DND-41 (cell line): Measurements from ENCODE around the gene PRR7.

Experiments
- ATAC-seq: fragments of 200-7000 bp; cut with Tn5 transposase; 3 replicates; pipeline ENCODE4 v1.9.1; 2021; ENCODE audit warnings: low read depth; ENCODE audit not compliant: insufficient read depth
- DNase-seq: peaks from one replicate; pipeline ENCODE4 v3.0.0-alpha.2; 2020
- H2AFZ ChIP-seq: 2 replicates; pipeline ENCODE4 v1.6.0; 2012; ENCODE audit warnings: low read depth, low read length
- H3K27ac ChIP-seq: 2 replicates; pipeline ENCODE4 v1.5.1; 2012; ENCODE audit warnings: low read length, inconsistent platforms
- H3K27me3 ChIP-seq: fragments of 200-600 bp; sonication (generic); 2 replicates; pipeline ENCODE4 v1.6.0; 2012; ENCODE audit warnings: low read length, mild to moderate bottlenecking, inconsistent platforms; ENCODE audit not compliant: insufficient read depth, poor library complexity
- H3K36me3 ChIP-seq: 2 replicates; pipeline ENCODE4 v1.5.1; 2012; ENCODE audit warnings: low read length, inconsistent platforms; ENCODE audit not compliant: insufficient read depth
- H3K4me1 ChIP-seq: 2 replicates; pipeline ENCODE4 v1.5.1; 2012; ENCODE audit warnings: mild to moderate bottlenecking, low read length; ENCODE audit not compliant: insufficient read depth
- H3K4me2 ChIP-seq: 2 replicates; pipeline ENCODE4 v1.6.0; 2012; ENCODE audit warnings: mild to moderate bottlenecking, moderate library complexity, low read length, inconsistent platforms; ENCODE audit not compliant: insufficient read depth
- H3K4me3 ChIP-seq, 2 experiments: fragments of 200-600 bp in 1 of 2; shearing (Covaris generic) in 1 of 2; 2 replicates each; pipeline ENCODE4 v1.5.1; 2012 to 2016; ENCODE audit warnings: inconsistent platforms in 2 of 2, low read length in 2 of 2, mild to moderate bottlenecking in 2 of 2, low read depth in 1 of 2, moderate library complexity in 1 of 2
- H3K79me2 ChIP-seq: 2 replicates; pipeline ENCODE4 v1.6.0; 2012; ENCODE audit warnings: low read length, inconsistent platforms; ENCODE audit not compliant: insufficient read depth
- H3K9ac ChIP-seq: 2 replicates; pipeline ENCODE4 v1.6.0; 2012; ENCODE audit warnings: low read depth, mild to moderate bottlenecking, inconsistent platforms, low read length, moderate library complexity
- H3K9me3 ChIP-seq: 2 replicates; pipeline ENCODE4 v1.5.1; 2012; ENCODE audit warnings: low read length, moderate library complexity, mild to moderate bottlenecking, inconsistent platforms; ENCODE audit not compliant: insufficient read depth, severe bottlenecking
- H4K20me1 ChIP-seq: 2 replicates; pipeline ENCODE4 v1.6.0; 2012; ENCODE audit warnings: low read length; ENCODE audit not compliant: insufficient read depth
- CTCF ChIP-seq: IDR thresholded peaks from 2 replicates; pipeline ENCODE4 v1.5.1; 2012; ENCODE audit warnings: borderline replicate concordance, low read length, moderate library complexity, mild to moderate bottlenecking; ENCODE audit not compliant: poor library complexity, severe bottlenecking; ENCODE audit errors: extremely low read depth
- EZH2 ChIP-seq: IDR thresholded peaks from 3 replicates; pipeline ENCODE4 v1.6.1; 2012; ENCODE audit warnings: borderline replicate concordance, low read depth, mild to moderate bottlenecking, moderate library complexity, low read length, inconsistent platforms; ENCODE audit not compliant: severe bottlenecking

The PRR7 gene

GRCh38 chr5:177433658-177434217 is 12.9 kb upstream of the PRR7 start:
- Histone ChIP-seq H3K79me2 (peaks cover 24% of the 10 kb centered on the region), H3K27me3 (no peaks in the 10 kb centered on the region)
- ATAC-seq, result no peak

GRCh38 chr5:177434437-177434836 is 12.2 kb upstream of the PRR7 start:
- H3K27ac ChIP-seq, result no peak overlapping the region
- no peak overlapping the region for H2AFZ ChIP-seq
- peaks cover 34% of the 10 kb centered on the region for H3K4me1 ChIP-seq
- DNase-seq (no peak), ATAC-seq (no peak)
- H3K9ac ChIP-seq, result no peak overlapping the region
- peaks cover 17% of the 10 kb centered on the region for H3K79me2 ChIP-seq
- TF ChIP-seq CTCF (no peak), EZH2 (no peak)
- H3K4me2 ChIP-seq, result no peak overlapping the region
- peaks cover 52% of the 10 kb centered on the region for H4K20me1 ChIP-seq
- no peaks in the 10 kb centered on the region for H3K27me3 ChIP-seq
- peaks cover 85% of the 10 kb centered on the region for H3K36me3 ChIP-seq
- no peak overlapping the region for H3K4me3 ChIP-seq
- H3K9me3 ChIP-seq, result no peaks in the 10 kb centered on the region

More at GRCh38 chr5:177433658-177434217, 12.9 kb upstream of the PRR7 start:
- Histone ChIP-seq H4K20me1 (peaks cover 58% of the 10 kb centered on the region), H3K4me2 (no peak overlapping the region), H3K27ac (no peak overlapping the region), H3K4me3 (no peak overlapping the region), H2AFZ (no peak overlapping the region), H3K4me1 (peaks cover 41% of the 10 kb centered on the region), H3K9me3 (no peaks in the 10 kb centered on the region), H3K36me3 (peaks cover 83% of the 10 kb centered on the region), H3K9ac (no peak overlapping the region)
- DNase-seq, result no peak
- TF ChIP-seq EZH2, result no peak
- no peak for TF ChIP-seq CTCF

GRCh38 chr5:177434942-177435738 is 11.5 kb upstream of the PRR7 start:
- DNase-seq, result no peak
- no peak overlapping the region for H2AFZ ChIP-seq
- H3K36me3 ChIP-seq, result peaks cover 87% of the 10 kb centered on the region
- no peak for ATAC-seq
- peaks cover 10% of the 10 kb centered on the region for H3K79me2 ChIP-seq
- H3K27ac ChIP-seq, result no peak overlapping the region
- no peaks in the 10 kb centered on the region for H3K9me3 ChIP-seq
- H3K4me2 ChIP-seq, result no peak overlapping the region
- no peak overlapping the region for H3K4me3 ChIP-seq
- H3K27me3 ChIP-seq, result no peaks in the 10 kb centered on the region
- no peak overlapping the region for H3K9ac ChIP-seq
- peaks cover 27% of the 10 kb centered on the region for H3K4me1 ChIP-seq
- H4K20me1 ChIP-seq, result peaks cover 49% of the 10 kb centered on the region
- no peak for TF ChIP-seq EZH2
- no peak for TF ChIP-seq CTCF
